Measurements from ENCODE around the gene ADARB2.
"Not testable (repeated sequence)": the region's sequence is repeated elsewhere in the genome, so short reads cannot be mapped to it uniquely, and the experiment has no call there.

ADARB2 gene

GRCh38 chr10:1409392-1409791, 327.9 kb downstream of the ADARB2 start:
- DNase-seq (ENCODE audit: low read depth in 2 of 2): no peak

GRCh38 chr10:1408651-1409367, 328.5 kb downstream of the ADARB2 start:
- DNase-seq (ENCODE audit: low read depth in 2 of 2): no peak

GRCh38 chr10:1406967-1407945, 330.1 kb downstream of the ADARB2 start:
- DNase-seq (ENCODE audit: low read depth in 2 of 2): no peak

GRCh38 chr10:1406132-1406966, 331.0 kb downstream of the ADARB2 start:
- DNase-seq (ENCODE audit: low read depth in 2 of 2): no peak

DNA sequence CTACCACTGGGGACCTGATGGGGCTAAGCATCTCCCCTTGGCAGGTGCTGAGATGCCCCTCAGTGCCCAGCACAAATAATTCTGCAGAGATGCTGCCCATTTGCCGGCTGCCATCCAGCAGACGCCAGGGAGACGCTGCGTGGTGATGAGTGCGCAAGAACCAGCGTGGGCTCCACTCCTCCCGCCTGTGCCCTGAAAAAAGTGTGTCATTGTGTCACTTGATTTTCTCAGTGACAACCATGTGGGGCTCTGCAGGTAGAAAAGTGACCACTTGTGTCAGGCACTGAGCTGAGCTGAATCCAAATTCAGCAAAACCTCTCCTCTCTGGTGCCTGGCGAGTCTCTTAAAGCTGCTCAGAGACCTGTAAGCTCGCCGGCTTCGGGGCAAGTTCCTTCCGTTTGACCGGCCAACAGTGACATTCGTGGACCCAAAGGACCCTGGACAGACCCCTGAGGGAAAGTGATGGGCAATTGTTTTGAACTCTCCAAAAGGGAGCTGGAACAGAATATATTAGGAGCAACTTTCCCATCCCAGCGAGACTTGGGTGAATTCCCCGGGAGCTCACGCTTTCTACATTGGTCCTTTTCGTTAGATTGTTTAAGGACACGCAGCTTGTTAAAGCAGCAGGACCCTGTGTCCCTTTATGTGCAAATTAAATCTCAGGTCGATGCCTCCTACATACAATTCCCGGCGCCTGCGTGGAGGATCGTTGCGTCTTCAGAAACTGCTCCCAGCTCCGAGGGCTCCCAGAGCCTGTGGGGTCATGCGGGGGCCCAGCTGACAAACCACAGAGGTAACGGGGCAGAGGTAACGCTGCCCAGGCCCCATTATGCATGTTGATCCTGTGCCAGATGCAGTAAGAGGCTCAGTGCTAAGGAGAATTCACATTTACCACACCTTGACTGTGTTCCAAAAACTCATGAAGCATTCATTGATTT, 332.7 kb downstream of the ADARB2 start:
- no peak for DNase-seq (ENCODE audit: low read depth in 2 of 2)

DNA sequence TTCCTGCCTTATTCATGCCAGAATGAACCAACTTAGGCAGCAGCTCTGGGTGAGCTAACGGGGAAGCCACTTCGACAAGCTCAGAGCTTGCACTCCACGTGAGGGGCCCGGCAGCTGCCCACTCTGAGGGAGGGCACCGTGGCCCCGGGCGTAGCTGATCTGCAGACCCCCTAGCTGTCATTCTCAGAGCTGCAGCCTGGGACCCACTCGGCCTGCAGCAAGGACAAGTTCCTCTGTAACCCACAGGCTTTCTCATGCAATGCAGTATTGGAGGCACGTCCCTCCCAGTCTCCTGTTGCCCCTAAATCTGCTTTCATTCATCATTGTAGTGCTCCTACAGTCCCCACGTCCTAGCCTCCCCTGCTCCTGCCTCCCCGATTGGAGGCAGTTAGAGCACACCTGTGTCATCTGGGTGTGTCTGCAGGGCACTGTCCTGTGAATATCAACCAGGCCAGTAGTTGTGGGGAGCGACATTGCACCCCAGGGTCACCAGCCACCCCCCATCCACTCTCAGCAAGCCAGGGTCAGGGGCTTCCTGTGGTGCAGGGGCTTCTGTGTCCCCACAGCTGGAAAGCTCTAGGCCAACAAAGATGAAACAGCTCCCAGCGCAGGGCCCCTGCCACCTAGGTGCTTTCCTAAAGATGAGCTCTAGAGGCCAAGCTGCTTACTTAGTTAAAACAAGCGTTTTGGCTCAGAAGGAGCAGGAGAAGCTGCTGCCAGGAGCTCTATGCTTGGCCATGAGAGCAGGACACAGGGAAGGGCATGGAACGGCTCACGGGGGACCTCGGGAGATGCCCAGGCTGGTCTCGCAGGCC, 333.6 kb downstream of the ADARB2 start:
- DNase-seq (ENCODE audit: low read depth in 2 of 2): no peak

GRCh38 chr10:1402816-1403507, 334.4 kb downstream of the ADARB2 start:
- no peak for DNase-seq (ENCODE audit: low read depth in 2 of 2)

GRCh38 chr10:1402016-1402770, 335.1 kb downstream of the ADARB2 start:
- no peak for DNase-seq (ENCODE audit: low read depth in 2 of 2)

DNA sequence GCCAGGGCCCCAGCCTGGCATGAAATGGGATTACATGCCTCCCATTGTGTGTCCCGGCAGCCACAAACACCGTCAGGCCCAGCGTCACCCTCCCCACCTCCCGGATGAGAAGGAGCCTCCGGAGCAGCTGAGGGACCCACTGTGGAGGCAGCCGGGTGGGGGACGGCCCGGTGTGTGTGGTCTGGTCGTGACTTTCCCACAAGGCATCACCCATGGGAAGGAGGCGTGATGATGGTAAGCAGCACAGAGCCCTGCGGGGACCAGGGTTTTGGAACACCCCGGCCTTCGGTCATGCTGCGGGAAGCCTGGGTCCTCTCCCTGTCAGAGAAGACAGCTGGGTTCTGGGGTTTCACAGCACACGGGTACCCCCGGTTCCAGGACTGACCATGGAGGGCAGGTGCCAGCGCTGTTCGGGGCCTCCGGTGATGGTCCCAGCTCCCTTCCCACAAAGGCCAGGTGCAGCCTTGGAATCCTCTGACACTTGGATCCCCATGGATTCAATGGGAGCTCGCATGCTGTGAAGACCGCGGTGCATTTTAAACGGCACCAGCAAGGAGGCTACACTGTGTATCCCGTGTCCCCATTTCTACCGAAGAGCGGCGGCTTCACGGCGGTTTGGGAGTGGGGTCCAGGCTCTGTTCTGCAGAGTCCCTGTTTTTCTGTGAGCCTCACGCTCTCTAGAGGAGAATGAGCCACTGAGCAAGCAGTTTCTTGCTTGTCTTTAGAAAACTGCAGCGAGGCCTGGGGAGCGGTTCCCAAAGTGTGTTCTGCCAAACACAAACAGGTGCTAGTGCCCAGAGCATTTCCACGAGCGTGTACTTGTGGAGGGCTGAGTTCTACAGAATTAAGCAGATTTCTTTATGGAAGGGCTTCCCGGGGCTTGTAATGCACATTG, 336.0 kb downstream of the ADARB2 start:
- DNase-seq (ENCODE audit: low read depth in 2 of 2): no peak

DNA sequence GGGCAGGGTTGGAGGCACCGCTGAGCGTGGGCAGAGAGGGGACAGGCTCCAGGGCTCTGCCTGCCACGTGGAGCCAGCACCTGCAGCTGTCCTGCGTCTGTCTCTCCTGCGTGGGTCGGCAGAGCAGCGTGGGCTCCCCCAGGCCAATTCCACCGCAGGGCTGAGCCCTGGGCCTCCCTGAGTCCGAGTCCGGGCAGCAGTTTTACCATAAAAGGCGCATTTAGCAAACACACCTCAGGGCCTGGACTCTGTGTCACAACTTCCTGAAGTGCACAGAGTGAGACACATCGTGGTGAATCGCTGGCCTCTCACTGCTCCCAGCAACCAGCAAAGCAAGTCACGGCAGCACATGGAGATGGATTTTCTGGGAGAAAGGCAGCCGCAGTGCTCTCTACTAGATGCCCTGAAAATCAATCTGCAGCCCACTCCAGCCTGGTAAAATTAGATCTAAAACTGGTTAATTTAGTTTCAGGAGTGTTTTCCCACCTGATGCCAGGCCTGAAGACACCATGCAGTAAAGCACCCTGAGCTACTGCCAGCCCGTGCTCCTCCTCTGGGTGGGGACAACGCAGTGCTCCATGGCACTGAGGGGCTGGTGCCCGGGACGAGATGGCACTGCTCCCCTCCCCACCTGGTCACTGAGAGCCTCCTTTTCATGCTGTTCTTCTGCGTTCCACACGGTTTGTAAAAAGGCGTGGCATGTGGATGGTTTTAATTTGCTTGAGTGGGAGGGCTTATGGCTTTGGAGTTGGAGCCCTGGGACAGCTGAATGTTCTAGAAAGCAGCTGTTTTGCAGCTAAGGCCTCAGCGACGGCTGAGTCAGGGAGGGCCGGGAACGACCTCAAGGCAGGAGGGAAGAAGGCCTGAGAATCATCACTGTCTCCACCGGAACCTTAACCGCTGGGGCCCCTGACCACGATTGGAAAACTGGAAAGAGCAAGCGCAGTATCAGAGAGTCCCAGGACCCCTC, 336.9 kb downstream of the ADARB2 start:
- no peak for DNase-seq (ENCODE audit: low read depth in 2 of 2)

- no peak for DNase-seq (ENCODE audit: low read depth in 2 of 2)
These were observed 337.8 kb downstream of the ADARB2 start for GRCh38 chr10:1399431-1400100.

GRCh38 chr10:1398626-1399410, 338.5 kb downstream of the ADARB2 start:
- no peak for DNase-seq (ENCODE audit: low read depth in 2 of 2)

GRCh38 chr10:1398116-1398515, 339.2 kb downstream of the ADARB2 start:
- DNase-seq (ENCODE audit: low read depth in 2 of 2): not testable (repeated sequence)

GRCh38 chr10:1396297-1396635, 341.1 kb downstream of the ADARB2 start:
- no peak for DNase-seq (ENCODE audit: low read depth in 2 of 2)
